ENCODE results near the gene ELOVL5.

Gene ELOVL5

GRCh38 chr6:53230775-53231467 is 117.8 kb downstream of the ELOVL5 start:
- DNase-seq: no peak

- no peak for DNase-seq
Measured at GRCh38 chr6:53227847-53228246, 120.9 kb downstream of the ELOVL5 start.

- DNase-seq: no peak
Measured at GRCh38 chr6:53220605-53221004, 128.1 kb downstream of the ELOVL5 start.
